AG04450 (cell line): Measurements from ENCODE around the gene PARS2. TPM values are rescaled to one million over a fixed set of nuclear protein-coding genes. Genes with fewer than 3 reads are reported as not detected.

Experiments used
- CTCF ChIA-PET: fragments of 300-600, 350-600 bp; formaldehyde crosslinking; extraction: SDS; loops from one replicate; lab custom pipeline; 2022; ENCODE audit warnings: antibody characterized with exemption, inconsistent platforms; lab: Charles Lee
- POLR2A ChIA-PET: fragments of 350-600 bp; formaldehyde crosslinking; extraction: SDS; loops from one replicate; lab custom pipeline; 2021; ENCODE audit warnings: antibody characterized with exemption, inconsistent platforms; lab: Yijun Ruan, JAX
- DNase-seq: peaks from one replicate; pipeline ENCODE4 v3.0.0-alpha.2; 2011; ENCODE audit warnings: low read depth, low spot score
- H3K27ac ChIP-seq: one replicate; pipeline ENCODE4 v1.5.1; 2012; ENCODE audit warnings: low read depth, low read length, control low read depth
- H3K27me3 ChIP-seq: one replicate; pipeline ENCODE4 v1.6.0; 2012; ENCODE audit warnings: low read length; ENCODE audit not compliant: control insufficient read depth, insufficient read depth
- H3K4me3 ChIP-seq: 2 replicates; pipeline ENCODE4 v1.5.1; 2011; ENCODE audit warnings: mild to moderate bottlenecking, low read depth, low read length, control low read depth
- H3K9me3 ChIP-seq: 2 replicates; pipeline ENCODE4 v1.5.1; 2012; ENCODE audit warnings: low read length; ENCODE audit not compliant: control insufficient read depth, insufficient read depth
- polyA plus RNA-seq: library from polyadenylated mRNA; depleted of rRNA; stranded (reverse); fragments of >200 nt; gene quantifications from 2 replicates; pipeline ENCODE4 v1.2.3, GENCODE V29; 2011
- TF ChIP-seq, protein P1 (sequence below): IDR thresholded peaks from 2 replicates; pipeline ENCODE4 v1.5.1; 2011; ENCODE audit warnings: low read depth, low read length, control low read depth, inconsistent platforms

The PARS2 gene
- polyA plus RNA-seq, 1 experiment: 4.2 TPM

DNA sequence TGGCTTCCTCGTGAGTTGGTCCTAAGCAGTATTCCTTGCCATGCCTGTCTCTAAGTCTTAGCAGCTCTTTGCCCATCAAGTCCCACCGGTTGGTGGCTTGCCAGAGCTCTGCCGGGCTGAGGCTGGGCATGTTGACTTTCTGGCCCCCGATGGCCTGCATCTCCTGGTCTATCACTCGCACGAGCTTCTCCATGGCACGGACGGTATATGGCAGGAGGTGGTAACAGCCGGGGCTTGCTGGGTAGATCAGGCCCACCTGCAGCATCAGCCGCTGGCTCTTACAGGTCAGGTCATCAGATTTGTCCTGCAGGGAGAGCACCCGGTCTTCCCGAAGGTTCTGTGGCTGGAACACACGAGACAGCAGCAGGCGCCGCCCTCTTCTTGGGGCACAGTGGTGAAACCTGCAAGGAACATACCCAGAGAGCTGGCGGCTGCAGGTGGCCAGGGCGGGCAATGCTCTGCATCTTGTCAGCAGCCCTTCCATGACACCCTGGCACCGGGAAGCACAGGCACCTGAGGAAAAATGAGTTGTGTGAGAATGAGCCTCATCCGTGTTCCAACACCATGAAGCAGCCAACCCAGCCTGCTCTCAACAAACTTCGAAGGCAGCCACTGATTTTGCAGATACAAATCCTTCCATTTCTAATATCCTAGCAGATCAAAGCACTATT lies 5.5 kb downstream of the PARS2 start:
- DNase-seq: no peak
- Histone ChIP-seq H3K27me3 (no peaks in the 10 kb centered on the region), H3K4me3 (no peak overlapping the region), H3K9me3 (no peaks in the 10 kb centered on the region), H3K27ac (no peak overlapping the region)
- CTCF ChIA-PET: no interaction called here
- TF ChIP-seq, protein P1, sequence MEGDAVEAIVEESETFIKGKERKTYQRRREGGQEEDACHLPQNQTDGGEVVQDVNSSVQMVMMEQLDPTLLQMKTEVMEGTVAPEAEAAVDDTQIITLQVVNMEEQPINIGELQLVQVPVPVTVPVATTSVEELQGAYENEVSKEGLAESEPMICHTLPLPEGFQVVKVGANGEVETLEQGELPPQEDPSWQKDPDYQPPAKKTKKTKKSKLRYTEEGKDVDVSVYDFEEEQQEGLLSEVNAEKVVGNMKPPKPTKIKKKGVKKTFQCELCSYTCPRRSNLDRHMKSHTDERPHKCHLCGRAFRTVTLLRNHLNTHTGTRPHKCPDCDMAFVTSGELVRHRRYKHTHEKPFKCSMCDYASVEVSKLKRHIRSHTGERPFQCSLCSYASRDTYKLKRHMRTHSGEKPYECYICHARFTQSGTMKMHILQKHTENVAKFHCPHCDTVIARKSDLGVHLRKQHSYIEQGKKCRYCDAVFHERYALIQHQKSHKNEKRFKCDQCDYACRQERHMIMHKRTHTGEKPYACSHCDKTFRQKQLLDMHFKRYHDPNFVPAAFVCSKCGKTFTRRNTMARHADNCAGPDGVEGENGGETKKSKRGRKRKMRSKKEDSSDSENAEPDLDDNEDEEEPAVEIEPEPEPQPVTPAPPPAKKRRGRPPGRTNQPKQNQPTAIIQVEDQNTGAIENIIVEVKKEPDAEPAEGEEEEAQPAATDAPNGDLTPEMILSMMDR: no peak
- POLR2A ChIA-PET: no interaction called here

DNA sequence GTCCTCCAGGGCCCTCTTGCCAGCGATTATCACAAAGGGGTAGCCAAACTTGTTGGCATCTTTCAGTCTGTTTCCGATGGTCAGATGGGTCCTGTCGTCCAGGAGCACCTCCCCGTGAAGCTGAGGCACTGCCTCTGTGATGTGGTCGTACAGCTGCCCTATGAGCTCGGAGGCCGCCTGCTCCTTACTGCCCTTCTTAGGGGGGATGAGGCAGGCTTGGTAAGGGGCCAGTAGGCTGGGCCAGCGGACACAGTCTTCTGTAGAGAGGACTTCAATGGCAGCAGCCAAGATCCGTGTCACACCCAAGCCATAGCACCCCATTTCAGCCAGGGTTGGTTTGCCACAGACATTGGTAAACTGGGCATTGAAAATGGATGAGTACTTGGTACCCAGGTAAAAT lies 6.5 kb downstream of the PARS2 start:
- no peaks in the 10 kb centered on the region for H3K27me3 ChIP-seq
- DNase-seq: no peak
- POLR2A ChIA-PET: no interaction called here
- H3K9me3 ChIP-seq: no peaks in the 10 kb centered on the region
- CTCF ChIA-PET: no interaction called here
- TF ChIP-seq, protein P1: no peak
- no peak overlapping the region for H3K27ac ChIP-seq
- no peak overlapping the region for H3K4me3 ChIP-seq

DNA sequence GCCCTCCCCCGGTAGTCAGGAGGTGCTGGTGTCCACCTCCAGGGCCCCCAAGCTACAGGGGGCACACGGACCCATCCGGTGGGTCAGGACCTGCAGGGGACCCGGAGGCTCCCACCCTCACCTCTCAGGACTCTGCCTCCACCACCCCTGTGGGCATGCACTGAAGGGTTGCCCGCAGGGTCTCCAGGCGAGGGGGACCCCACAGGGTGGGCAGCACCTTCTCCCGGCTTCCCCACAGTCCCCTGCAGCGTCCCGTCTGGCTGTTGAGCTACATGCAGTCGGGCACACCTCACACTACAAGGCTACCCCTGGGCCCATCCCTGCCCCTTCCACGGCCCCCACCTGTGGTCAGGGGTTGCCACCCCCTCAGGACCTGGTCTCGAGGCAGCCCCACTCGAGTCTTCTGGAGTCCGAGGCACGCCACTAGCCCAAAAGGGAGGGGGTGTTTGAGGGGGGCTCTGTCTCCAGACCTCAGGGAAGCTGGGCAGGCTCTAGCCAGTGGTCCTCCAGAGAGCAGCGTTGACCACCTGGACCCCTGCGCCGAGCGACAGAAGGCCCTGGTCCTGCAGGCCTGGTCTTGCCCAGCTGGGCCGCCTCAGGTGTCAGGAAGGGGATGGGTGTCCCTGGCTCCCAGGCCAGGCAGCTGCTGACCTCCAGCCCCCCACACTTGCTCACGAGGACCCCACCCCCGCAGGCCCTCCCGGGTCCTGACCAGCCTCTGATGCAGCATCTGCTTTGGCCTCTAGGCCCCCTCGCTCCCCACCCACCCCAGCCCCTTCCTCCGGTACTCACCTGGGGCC lies 9.6 kb downstream of the PARS2 start:
- Histone ChIP-seq H3K27me3 (peaks cover 6% of the 10 kb centered on the region), H3K27ac (no peak overlapping the region), H3K4me3 (no peak overlapping the region), H3K9me3 (no peaks in the 10 kb centered on the region)
- no peak for DNase-seq
- TF ChIP-seq, protein P1: no peak
- ChIA-PET CTCF (no interaction called here), POLR2A (no interaction called here)

DNA sequence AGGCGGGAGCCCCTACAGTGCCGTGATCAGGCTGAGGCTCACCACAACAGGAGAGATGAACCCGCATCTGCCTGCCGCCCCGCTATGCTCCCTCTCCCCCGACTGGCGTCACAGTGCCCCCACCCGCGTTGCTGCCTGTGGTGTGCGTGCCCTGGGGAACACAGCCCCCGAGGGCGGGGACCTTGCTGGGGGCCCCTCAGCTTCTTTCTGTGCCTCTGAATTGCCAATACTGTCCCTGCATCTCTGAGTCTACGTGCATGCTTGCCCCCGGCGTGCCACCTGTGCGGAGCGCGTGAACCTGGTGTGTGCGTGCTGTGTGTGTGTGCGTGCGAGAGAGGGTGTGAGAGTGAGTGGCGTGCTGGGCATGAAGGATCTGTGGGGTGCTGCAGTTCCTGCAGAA lies 10.3 kb downstream of the PARS2 start:
- H3K9me3 ChIP-seq: no peaks in the 10 kb centered on the region
- POLR2A ChIA-PET: no interaction called here
- peaks cover 8% of the 10 kb centered on the region for H3K27me3 ChIP-seq
- CTCF ChIA-PET: no interaction called here
- H3K4me3 ChIP-seq: no peak overlapping the region
- no peak for DNase-seq
- TF ChIP-seq, protein P1: no peak
- H3K27ac ChIP-seq: no peak overlapping the region

DNA sequence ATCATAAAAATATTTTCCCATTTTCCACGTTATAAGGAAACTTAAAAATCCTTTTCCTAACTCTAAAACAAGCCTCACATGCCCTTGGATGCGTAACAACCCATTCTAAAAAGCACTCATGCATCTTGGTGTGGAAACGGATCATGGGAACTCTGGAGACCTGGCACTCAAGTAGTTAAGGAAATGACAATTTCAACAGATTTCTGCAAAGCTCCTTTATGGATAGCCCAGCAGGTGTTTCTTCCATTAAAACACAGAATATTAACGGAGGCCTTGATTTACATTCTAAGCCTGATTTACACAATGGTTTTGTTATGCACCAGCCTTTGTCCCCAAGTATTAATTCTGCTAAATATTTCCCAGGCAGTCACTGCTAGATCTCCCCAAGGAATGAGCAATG lies 12.9 kb downstream of the PARS2 start:
- CTCF ChIA-PET: no interaction called here
- Histone ChIP-seq H3K27me3 (peaks cover 11% of the 10 kb centered on the region), H3K4me3 (no peak overlapping the region), H3K27ac (no peak overlapping the region), H3K9me3 (no peaks in the 10 kb centered on the region)
- POLR2A ChIA-PET: no interaction called here
- DNase-seq: no peak
- TF ChIP-seq, protein P1: no peak
